ENCODE results near the gene LYPD8.

- TF ChIP-seq CTCF (IDR thresholded peaks at IDR 0.05; ENCODE audit: low read length) (no peak), EZH2 (optimal IDR thresholded peaks at IDR 0.05; ENCODE audit: low read depth, low read length) (no peak), EZH2phosphoT487 (IDR thresholded peaks at IDR 0.05; ENCODE audit: low read length) (no peak)
Measured at GRCh38 chr1:248778906-248779305, 23.3 kb upstream of the LYPD8 start.
